GM19099 (cell line): Measurements from ENCODE around the gene ERMN.

Experiments used
- POLR2A ChIP-seq: IDR thresholded peaks from 3 replicates; pipeline ENCODE4 v1.6.1; 2011; ENCODE audit warnings: low read depth; ENCODE audit not compliant: insufficient read length; ENCODE audit errors: extremely low read depth

ERMN gene

GRCh38 chr2:157312866-157313486, 12.6 kb downstream of the ERMN start:
- TF ChIP-seq POLR2A = no peak

DNA sequence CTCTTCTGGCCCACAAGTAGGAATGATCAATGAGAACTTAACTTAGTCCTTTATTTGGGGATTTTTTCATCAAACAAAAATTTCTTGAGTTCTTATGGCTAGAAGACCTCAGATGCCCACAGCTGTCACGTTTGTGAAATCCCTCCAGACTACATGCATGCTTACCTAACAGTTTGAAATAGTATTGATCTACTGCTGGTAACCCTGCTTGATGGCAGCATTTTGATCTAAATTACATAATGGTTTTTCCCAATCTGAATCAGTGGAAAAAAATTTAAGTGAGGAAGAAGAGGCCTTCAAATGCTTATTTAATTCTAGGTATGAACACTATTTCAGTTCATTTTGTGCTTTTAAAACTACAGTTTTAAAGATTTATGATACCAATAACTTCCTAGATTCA, 13.9 kb downstream of the ERMN start:
- TF ChIP-seq POLR2A = no peak

GRCh38 chr2:157309878-157310277, 15.7 kb downstream of the ERMN start:
- TF ChIP-seq POLR2A = no peak

DNA sequence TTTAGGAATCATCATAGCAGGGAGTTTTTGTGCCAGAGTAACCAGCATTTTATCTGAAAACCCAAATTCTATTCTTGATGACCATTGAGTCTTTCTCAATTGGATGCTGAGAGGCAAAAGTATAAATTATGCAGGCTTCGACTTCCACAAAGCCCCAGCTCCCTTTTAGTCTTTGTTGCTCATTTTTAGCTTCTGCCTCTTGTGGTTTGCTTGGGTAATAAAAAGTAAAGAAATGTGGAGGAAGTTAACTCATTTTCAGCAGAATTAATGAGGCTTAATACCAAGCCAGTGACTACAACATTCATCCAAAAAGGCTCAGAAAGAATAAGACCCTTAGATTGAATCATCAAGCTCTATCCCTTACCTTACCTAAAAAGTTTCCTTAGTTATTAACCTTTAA, 18.6 kb downstream of the ERMN start:
- no peak for TF ChIP-seq POLR2A

DNA sequence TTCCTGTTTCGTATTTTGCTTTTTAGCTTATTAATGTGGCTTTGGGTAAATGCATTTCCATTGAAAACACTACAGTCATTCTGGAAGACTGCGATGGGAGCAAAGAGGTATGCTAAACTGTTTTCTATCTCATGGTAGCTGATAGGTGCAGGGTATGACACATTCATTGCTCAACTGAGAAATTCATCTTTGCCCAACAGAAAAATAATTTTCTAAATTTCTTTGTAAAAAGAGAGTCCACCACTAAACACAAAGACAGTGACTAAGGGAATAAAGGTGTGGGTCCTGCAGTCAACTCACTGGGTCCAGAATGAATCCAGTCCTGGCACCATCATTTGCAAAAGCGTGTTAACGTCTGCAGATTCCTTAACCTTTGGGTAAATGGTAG, 19.9 kb downstream of the ERMN start:
- no peak for TF ChIP-seq POLR2A

DNA sequence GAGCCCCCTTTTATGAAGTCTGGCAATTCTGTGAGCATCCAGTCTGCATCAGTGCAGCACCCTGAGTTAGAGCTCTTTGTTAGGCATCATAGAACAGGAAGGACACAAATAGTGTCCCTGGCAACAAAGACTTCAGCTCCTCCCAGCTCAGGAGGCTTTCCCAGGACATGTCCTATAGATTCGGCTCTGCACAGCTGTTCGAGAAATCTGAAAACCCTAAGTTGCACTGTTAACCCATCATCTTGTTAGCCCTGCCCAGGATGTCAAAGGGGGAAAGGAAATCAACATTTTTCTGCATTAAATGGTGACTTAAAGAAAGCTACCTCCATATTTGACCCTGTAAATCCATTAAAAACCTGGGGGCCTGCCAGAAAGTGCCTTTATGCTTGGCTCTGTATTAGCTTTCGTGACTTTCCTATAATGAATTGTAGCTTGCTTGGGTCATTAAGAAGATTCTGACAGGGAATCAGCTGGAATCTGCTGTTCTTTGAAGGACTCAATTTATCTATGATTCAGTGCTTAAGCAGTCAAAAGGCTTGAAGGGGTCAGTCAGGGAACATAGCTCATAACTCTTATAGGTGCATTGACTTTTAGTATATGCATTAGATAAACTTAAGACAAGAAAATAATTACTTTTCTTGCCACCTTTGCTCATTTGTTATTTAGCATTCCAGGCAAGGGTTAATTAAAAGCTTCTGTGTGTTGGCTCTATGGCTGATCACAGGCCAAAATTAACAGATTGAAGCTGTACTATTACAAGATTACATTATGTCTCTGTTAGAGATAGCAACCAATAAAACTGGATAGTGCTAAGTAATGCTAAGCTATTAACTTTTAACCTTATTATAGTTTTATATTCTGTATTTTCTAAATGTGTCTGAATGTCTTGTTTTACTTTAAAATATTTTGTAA, 20.6 kb downstream of the ERMN start:
- no peak for TF ChIP-seq POLR2A

DNA sequence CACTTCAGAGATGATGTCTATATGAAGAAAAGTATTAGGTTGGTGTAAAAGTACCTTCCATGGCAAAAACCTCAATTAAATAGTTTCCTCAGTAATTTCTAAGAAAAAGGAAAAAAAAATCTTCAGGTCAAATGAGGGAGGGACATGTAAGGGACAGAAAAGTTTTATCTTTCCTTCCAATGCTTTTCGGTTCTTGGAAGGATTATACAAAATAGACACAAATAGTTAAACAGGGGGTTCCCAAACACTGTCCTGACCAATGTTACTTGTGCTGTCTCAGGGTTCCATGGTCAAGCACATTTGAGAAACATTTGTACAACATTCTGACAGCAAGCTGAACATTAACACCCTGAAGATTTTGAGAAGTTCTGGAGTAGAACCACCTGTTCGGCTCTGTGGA, 22.0 kb downstream of the ERMN start:
- no peak for TF ChIP-seq POLR2A

DNA sequence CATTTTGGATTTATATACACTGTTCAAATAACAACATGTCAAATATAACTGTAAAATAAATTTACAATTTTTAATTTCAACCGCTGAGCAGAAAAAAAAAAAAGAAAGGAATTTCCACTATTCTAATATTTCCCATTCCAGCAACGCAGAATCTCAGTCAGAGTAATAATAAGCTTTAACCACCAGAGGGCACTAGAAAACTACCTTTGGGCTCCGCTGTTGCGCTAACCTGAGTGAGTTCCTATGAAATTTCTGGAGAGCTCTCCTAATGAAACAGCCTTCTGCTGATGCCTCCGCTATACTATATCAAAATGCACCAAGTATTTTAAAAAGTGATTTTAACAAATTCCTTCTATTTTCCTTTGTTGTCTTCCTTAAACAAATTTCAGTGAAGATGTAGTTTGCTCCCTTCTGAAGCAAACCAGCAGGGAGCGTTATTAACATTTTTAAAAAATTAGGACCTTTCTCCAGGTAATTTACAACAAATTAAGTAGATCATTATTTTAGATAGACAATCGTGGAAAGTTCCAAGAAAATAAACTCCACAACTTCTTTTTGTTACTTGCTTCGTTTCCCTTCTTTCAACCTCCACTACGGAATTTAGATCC, 23.0 kb downstream of the ERMN start:
- no peak for TF ChIP-seq POLR2A

DNA sequence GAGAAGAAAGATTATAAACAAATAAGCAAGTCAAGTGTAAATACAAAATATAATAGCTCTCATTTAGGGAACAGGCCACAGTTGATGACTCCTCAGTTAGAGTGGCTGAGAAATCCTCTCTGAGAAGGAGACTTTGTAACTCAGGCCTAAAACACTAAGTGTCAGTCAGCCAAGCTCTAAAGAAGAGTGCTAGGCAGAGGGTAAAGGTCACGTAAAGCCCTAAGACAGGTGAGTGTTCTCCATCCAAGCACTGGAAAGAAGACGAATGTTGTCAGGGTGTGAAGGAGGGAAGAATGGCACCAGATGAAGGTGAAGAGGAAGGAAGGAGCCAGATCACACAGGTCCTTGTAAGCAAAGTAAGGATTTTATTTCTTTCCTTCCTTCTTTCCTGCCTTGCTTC, 24.3 kb downstream of the ERMN start:
- TF ChIP-seq POLR2A = no peak

GRCh38 chr2:157296958-157297357, 28.7 kb downstream of the ERMN start:
- TF ChIP-seq POLR2A = no peak

DNA sequence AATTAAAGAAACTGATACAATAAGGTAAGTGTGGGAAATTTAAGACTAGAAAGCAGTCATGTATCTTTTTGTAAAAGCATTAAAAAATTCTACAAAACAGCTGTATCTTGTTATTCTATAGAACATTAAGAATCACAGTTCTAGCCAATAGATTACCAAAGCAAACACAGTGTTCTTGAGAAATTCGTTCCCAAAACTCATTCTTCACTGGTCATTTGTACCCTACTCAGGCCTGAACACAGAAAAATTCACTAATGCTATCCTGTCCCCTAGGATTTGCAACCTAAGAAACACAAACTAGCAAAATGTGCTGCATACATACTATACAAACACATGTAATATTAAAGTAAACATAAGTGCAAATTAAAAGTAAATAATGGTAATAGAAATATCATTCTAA, 29.1 kb downstream of the ERMN start:
- TF ChIP-seq POLR2A = no peak

DNA sequence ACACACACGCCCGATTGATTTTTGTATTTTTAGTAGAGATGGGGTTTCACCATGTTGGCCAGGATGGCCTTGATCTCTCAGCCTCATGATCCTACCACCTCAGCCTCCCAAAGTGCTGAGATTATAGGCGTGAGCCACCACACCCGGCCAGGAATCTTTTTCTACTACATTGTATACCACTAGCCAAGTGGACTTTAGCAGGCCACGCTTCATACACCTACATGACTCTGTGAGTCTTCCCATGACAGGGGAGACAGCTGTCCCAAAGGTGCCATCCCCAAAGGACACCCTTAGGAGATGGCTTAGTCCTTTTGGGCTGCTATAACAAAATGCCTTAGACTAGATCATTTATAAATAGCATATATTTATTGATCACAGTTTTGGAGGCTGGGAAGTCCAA, 32.8 kb downstream of the ERMN start:
- TF ChIP-seq POLR2A = no peak

- TF ChIP-seq POLR2A = no peak
Measured at GRCh38 chr2:157291018-157291417, 34.6 kb downstream of the ERMN start.

DNA sequence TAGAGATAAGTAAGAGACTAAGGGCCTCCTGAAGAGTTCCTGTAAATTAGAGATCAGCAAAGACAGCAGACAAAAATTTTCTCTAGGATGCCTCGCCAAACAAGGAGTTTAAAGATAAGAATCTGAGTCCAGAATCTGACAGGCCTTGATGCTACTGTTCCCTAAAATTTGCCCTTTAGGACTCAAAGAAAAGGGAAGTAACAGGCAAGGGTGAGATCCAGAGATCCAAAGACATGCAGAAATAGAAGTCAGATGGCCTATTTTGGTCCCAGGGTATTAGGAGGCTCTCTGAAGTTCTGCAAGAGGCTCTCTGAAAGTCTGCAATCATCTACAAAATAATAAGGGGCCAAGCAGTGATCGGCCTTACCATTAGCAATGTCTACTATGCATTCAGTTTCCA, 35.1 kb downstream of the ERMN start:
- no peak for TF ChIP-seq POLR2A

DNA sequence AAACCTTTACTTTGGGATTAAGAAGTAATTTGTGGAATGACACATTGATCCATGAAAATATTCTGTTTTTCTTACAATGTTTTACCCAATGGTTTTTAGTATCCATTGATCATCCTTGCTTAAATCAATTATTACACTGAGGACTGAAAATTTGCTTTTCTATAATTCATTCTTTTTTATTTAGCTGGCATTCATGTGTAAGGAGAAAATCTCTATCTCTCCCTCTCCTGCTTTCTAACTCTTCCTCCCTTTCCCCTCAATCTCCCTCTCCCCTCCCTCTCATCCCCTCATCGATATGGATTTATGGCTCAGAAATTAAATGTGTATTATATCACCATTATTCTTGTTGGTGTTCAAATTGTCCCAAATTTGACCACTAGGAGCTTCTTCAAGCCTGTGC, 38.5 kb downstream of the ERMN start:
- no peak for TF ChIP-seq POLR2A

GRCh38 chr2:157283468-157283867, 42.2 kb downstream of the ERMN start:
- TF ChIP-seq POLR2A = no peak
